ENCODE measurements around the gene GPR179.

- TF ChIP-seq CTCF (IDR thresholded peaks at IDR 0.05), result no peak
- TF ChIP-seq REST (IDR thresholded peaks at IDR 0.05; ENCODE audit: insufficient read depth in 1 of 2, low read depth in 2 of 2, low read length in 1 of 2), result no peak
These were observed 18.4 kb downstream of the GPR179 start for GRCh38 chr17:38325221-38325851.
